Inflammatory macrophage treated with lipopolysaccharide for 4 hours (primary cell): ENCODE data around the gene UNC5B.
"Not testable (repeated sequence)": the region's sequence is repeated elsewhere in the genome, so short reads cannot be mapped to it uniquely, and the experiment has no call there.

Experiments
- DNase-seq: peaks from one replicate; pipeline ENCODE4 v3.0.0-alpha.2; 2020

UNC5B gene

GRCh38 chr10:71269301-71270288, 57.2 kb downstream of the UNC5B start:
- DNase-seq = no peak

GRCh38 chr10:71270301-71271220, 58.2 kb downstream of the UNC5B start:
- peak; percentile 62 for DNase-seq

DNA sequence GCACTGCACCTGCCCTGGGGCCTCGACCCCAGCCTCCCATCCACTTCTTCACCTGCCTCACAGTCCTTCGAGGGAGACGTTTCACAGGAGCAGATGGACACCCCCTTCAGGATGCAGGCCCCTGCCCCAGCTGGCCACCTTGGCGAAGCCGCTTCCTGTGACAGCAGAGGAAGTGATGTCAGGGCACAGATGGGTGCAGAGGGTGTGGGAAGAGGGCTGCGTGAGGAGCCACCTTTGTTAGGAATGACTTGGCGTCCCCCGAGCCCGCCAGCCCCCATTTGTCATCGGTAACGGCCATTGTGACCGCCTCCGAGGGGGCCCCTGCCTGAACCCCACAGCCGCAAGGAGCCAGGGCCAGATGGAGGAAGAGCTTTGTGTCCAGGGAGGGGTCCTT, 59.3 kb downstream of the UNC5B start:
- DNase-seq = no peak

DNA sequence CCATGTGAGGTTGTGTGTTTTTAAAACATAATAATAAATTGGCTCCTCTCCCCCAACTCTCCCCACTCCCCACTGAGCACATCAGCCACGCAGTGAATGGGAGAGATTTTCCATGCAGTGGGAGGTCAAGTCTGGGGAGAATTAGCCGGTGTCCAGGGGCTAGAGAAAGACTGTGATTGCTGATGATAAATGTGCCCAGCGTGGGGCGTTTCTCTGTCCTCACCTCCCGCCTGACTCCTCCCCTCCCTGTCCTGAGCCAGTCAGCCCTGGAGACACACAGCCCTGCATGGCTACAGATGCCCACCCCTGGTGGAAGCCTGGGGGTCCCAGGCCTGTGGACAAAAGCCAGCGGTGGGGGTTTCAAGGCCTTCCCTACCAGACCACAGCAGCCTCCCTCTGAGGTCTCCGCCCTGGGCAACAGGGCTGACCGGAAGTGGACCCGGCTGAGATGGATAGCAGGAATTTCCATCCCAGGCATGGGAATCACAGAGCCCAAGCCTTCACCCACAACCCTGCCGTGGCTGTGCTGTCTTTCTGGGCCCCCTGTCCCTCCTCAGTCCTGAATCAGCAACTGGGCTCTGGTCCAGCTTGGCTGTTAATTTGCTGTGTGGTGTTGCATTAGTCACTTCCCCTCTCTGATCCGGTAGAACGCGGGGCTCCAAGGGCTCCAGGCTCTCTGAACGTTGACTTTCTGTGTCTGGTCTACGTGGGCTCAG, 59.8 kb downstream of the UNC5B start:
- no peak for DNase-seq

DNA sequence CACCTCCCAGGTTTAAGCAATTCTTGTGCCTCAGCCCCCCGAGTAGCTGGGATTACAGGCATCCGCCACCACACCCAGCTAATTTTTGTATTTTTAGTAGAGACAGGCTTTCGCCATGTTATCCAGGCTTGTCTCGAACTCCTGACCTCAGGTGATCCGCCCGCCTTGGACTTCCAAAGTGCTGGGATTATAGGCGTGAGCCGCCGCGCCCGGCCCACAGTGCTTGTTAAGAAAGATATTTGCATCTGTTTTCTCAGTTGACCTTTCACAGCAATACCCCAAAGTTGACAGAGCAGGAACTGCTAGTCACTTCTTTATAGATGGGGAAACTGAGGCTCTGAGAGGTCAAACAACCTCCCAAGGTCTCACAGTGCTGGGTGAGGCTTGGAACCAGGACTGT, 60.6 kb downstream of the UNC5B start:
- DNase-seq = not testable (repeated sequence)

DNA sequence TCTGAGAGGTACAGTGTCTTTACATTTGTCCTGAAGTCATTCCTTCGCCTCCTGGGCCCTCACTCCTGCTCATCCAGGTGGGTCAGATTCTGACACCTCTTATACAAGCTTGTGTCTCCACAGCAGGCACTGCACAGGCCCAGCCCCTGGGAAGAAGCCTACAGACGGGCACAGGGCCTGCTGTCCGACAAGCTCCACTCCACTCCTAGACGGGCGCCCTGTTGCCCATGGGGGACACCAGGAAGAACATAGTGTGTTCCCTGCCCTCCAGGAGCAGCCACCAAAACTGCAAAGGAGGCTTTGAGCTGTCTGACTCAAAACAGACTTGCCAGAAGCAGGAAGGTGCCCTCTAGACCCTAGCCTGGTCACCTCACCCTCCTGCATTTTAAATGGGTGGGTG, 61.1 kb downstream of the UNC5B start:
- DNase-seq = no peak

DNA sequence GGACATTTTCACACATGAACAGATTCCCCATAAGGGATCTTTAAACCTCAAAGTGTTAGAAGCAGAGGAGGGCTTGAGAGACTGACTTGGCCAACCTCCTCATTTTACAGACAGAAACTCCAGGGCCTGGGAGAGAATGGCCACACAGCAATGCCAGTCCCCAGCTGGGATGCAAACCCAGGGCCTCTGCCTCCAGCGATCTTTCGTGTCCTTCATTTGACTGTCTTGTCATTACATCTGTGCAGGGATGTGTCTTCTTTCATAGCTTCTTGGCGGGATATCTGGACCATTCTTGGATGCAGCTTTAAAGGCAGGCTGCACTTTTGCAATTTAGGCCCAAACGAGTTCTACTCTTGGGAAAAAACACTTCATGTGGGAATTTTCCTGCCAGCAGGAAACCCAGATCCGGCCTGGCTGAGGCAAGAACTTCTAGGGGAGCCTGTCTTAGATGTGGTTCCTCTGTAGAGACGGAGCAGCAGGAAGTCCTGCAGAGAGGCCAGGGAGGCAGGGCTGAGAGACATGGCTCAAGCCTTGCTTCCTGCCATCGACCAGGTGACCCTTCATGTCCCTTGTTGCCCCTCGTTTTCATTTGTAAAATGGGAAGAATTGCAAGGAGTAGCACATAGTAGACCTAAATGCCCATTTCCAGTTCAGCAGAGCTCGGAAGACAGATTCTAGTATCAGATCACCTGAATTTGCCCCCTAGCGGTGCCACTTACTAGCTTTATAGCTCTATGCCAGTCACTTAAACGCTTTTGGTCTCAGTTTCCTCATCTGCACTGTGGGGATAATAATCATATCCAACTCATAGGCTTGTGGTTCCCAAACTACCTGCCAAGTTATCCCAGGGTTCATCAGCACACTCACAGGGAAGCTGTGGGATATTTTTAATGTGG, 62.8 kb downstream of the UNC5B start:
- DNase-seq = no peak

- no peak for DNase-seq
Observed at GRCh38 chr10:71276873-71277272, 64.5 kb downstream of the UNC5B start.

- DNase-seq = no peak
Observed at GRCh38 chr10:71277914-71278665, 65.7 kb downstream of the UNC5B start.

DNA sequence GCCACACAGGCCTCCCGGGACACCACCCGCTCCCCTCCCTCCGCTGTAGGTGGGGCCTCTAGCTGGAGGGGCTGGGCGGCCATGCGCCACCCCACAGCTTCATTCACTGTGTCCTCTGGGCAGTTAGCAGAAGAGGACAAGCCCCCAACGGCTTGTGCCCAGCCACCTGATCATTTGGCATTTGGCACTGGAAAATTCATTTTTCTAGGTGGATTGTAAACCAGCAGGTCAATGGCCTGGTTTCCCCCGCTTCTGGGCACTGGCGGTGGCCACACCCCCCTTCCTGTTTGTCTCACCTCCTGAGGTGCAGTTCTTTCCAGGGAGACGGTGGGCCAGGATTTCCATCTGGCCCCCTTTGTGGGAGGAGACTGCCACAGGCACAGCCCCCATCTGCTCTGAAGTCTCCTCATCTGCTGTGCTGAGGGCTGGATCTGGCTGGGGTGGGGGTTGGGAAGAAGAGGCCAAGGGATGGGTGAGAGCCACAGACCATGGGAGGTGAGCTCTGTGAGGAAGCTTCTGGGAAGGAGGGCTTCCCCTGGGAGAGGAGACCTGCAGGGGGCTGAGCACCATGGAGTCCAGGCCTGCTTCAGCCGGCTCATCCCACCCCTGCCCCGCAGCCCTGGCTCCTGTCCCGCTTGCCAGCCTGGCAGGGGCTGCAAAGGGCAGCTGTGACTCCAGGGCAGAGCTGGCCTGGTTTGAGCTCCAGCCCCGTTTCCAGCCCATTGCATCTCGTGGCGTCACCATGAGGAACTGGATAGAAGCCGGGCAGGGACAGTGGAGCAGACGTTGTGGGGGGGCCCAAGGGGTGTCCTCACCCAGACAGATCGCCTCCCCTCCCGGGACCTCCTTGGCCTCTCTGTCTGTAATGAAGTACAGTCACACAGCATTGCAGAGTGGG, 66.6 kb downstream of the UNC5B start:
- DNase-seq = no peak

DNA sequence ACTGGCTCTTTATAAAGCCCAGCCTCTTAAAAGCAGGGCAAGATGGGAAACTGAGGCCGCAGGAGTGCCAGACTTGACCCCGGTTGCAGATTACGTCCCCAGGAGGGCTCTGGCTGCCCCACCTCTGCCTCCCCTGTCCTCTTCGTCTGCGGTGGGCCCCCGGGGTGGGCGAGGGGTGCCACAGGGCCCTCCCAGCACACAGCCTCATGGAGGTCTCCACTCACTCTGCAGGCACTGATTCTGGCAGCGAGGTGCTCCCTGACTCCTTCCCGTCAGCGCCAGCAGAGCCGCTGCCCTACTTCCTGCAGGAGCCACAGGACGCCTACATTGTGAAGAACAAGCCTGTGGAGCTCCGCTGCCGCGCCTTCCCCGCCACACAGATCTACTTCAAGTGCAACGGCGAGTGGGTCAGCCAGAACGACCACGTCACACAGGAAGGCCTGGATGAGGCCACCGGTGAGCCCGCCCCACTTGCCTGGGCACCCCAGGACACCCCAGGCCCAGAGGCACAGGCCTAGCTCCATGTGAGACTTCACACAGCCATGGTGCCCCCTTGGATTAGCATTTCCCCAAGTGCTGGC, 67.3 kb downstream of the UNC5B start:
- no peak for DNase-seq

DNA sequence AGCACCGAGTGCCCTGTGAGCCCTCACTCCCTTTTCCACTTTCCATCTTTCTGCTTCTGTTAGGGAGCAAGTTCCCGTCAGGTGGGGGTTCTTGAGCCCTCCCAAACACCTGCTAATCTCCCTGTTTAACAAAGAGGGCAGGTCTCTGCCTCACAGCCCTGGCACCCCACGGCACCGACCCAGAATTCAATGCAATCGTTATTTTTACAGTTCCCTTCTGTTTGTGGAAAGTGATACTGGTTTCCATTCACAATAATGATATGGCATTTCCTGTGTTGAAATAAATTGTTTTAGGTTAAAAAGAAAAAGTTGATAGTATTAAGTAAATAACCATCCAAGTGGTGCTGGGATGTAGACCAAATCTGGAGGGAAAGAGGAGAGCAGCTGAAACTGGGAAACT, 67.8 kb downstream of the UNC5B start:
- DNase-seq = no peak

GRCh38 chr10:71280825-71281224, 68.5 kb downstream of the UNC5B start:
- no peak for DNase-seq

DNA sequence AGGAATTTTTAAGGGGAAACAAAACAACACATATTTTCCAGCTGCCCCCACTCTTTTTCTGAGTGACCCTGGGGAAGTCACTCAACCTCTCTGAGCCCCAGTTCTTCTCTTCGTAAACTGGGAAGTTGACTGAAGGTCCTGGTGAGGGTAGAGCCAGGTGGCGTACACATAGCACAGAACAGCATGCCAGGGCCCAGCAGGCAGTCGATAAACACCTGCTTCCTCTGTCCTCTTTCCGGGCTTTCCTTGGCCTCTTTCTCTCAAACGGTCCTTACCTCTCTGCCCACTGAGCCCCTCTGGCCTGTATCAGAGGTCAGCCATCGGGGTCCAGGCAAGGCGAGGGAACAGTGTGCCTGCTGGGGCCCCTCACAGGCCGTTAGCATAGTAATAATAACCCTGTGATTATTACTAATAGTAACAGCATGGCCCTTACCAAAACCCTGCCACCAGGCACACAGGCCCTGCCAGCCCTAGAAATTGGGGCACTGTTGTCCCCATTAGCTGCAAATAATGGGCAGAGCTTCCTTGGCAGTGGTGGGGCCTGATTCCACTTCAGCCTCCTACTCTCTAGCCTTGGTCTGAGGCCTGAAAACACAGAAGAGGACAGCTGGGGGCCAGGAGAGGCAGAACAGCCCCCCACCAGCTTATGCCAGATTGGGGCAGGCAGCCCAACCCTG, 69.4 kb downstream of the UNC5B start:
- DNase-seq = no peak

DNA sequence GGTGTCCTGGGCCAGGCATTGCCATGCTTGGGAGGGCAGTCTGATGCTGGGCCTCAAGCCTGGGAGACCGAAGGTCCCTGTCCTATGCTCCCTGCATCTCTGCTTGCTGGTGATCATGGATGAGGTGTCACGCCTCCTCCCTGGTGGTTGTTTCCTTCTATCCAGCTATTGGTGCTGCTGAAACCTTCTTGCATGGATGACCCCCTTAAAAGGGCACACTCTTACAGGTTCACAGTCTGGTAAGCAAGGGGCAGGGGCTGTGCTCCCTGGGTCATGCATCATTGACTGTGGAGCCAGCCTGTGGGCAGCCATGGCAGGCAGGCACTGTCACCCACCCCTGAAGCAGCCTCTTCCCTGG, 69.9 kb downstream of the UNC5B start:
- DNase-seq = no peak

GRCh38 chr10:71283410-71283809, 71.0 kb downstream of the UNC5B start:
- no peak for DNase-seq

DNA sequence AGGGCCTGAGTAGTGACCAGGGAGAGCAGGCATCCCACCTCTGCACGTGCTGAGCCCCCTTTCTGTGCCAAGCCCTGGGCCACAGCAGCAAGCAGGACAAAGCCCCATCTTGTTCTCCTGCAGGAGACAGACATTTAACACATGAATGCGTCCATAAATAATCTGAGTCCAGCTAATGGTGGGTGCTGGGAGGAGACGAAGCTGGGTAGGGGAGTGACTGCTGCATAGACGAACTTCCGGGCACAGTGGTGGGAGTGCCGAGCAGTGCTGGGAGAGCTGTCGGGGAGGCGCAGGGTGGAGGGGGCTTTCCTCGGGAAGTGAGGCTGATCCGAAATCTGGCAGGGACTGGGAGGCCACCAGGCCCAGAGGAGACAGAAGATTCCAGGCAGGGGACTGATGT, 71.5 kb downstream of the UNC5B start:
- DNase-seq = no peak

GRCh38 chr10:71284544-71285179, 72.3 kb downstream of the UNC5B start:
- no peak for DNase-seq

DNA sequence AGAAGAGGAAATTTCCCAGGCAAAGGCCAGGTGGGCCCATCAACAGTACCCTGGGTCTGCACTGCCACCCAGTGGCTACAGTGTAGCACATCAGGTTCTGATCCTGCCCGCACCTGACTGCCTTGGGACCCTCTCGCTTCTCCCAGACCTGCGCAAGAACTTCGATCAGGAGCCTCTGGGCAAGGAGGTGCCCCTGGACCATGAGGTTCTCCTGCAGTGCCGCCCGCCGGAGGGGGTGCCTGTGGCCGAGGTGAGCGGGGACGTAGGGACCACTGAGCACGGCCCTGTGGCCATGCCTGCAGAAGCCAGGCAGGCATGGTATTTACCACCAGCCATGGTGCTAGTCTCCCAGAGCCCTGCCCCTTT, 72.8 kb downstream of the UNC5B start:
- peak; percentile 35 for DNase-seq
